GM19438 (cell line): ENCODE data around the gene GJA4.

Experiments
- ATAC-seq: cut with Tn5 transposase; IDR thresholded peaks from one replicate; pipeline ENCODE4 v1.9.1; 2021; ENCODE audit warnings: low read depth; ENCODE audit not compliant: unreplicated experiment

Gene GJA4

GRCh38 chr1:34828611-34829010, 35.8 kb downstream of the GJA4 start:
- no peak for ATAC-seq

GRCh38 chr1:34829250-34829649, 36.5 kb downstream of the GJA4 start:
- ATAC-seq: no peak

GRCh38 chr1:34831721-34832246, 39.0 kb downstream of the GJA4 start:
- ATAC-seq: no peak

DNA sequence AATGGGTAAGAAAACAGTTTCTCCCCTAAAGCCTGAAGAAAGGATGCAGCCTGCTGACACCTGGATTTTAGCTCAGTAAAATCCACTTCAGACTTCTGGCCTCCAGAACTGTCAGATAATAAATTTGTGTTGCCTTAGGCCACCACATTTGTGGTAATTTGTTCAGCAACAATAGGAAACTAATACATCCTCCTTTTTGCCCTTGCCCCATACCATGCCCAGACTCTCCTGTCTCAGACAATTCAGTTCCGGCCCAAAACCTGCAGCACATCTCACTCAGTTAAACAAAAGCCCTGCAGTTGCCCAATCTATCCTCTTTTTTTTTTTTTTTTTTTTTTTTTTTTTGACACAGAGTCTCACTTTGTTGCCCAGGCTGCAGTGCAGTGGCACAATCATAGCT, 40.9 kb downstream of the GJA4 start:
- no peak for ATAC-seq

DNA sequence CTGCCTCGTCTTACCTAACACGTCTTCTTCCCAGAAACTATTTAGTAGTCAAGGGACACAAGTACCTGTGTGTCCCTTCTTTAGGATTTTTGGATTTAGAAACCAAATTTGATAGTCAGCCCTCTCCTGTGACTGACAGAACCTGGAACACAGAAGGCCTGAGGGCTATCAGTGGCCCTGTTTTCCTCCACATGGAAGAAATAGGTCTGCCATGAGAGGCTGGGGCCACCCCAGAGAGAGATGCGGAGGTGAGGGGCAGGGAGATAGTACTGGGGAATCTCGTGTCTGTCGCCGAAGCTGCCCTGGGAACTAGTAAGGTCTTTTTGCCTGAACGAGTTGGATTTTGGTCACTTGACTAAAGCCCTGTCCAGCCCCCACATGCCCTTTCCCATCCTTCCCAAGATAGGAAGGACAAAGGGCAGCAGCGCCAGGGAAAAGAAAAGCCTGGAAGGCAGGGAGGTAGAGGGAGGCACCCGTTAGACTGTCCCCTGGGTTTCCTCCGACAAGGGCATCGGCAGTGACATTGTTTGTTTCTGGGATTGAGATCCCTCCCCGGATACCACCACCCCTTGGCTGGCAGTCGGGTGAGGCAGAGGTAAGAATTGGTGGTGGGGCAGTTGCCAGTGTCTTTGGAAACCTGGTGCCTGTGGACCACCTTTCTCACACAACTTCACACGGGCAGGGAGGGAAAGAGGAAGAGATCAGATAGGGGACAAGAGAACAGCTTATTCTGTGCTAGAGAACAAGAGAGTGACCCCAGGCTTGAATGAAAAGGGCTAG, 46.9 kb downstream of the GJA4 start:
- no peak for ATAC-seq

GRCh38 chr1:34840426-34840825, 47.6 kb downstream of the GJA4 start:
- ATAC-seq: no peak

- no peak for ATAC-seq
Measured at GRCh38 chr1:34842073-34842472, 49.3 kb downstream of the GJA4 start.

- ATAC-seq: no peak
Measured at GRCh38 chr1:34842952-34843371, 50.2 kb downstream of the GJA4 start.

DNA sequence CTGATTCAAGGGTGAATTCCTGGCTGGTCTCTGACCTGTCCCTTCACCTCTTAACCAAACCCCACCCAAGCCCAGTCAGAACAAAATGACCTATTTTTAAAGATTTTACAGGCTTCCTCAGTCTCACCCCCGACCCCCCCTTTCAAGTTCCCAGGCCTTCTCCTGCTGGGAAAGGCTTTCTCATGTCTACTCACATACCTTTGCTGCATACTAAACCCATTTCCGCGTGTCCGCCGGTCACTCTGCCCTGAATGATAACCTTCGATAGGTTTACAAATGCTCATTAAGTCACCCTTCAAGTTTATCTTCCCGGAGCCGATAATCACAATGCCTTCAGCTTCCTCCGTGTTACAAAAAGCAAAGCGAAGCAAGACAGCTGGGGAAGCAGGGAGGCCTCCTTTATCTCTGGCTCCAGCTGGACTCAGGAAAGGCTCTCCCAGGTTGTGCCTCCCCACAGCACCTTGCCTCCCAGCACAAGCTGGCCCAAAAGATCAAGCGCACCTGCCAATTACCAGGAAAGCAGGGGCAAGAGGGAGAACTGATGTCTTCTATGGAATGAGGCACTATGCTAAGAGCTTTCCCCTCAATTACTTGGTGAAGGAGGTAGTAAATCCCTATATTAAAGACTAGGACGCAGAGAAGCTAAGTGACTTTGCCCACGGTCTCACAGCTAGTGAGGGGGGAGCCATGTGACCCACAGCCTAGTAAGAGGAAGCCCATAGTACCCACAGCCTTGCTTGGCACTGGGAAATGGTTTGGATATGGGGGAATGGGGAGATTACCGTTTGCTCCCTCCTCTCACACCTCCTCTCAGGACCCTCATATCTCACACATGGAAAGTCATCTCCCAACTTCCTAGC, 50.8 kb downstream of the GJA4 start:
- no peak for ATAC-seq

GRCh38 chr1:34844252-34844634, 51.4 kb downstream of the GJA4 start:
- ATAC-seq: no peak
